A549 (cell line): ENCODE data around the gene WDR5B. TPM values are rescaled to one million over a fixed set of nuclear protein-coding genes. Genes with fewer than 3 reads are reported as not detected.

Source experiments
- ATAC-seq, 2 experiments: fragments of 200-7000 bp in 1 of 2; fragments of >200 bp in 1 of 2; cut with Nextera tagmentation in 1 of 2; cut with Tn5 transposase in 1 of 2; 3 replicates each; pipeline versions ENCODE4 v1.8.0 to v1.9.1; 2018 to 2020; ENCODE audit warnings: mild to moderate bottlenecking in 1 of 2, moderate library complexity in 1 of 2
- CTCF ChIA-PET: fragments of 300-600 bp; sonication (Branson Sonifier 250); formaldehyde crosslinking; extraction: SDS; loops from one replicate; lab custom pipeline; 2021; ENCODE audit warnings: antibody characterized with exemption, inconsistent platforms; lab: Yijun Ruan, JAX
- POLR2A ChIA-PET: fragments of 350-600 bp; formaldehyde crosslinking; extraction: SDS; loops from one replicate; lab custom pipeline; 2021; ENCODE audit warnings: antibody characterized with exemption, inconsistent platforms; lab: Yijun Ruan, JAX
- DNase-seq, 2 experiments: peaks; one replicate each; pipeline versions ENCODE4 v3.0.0 to v3.0.0-alpha.2; 2011 to 2016; ENCODE audit warnings: low read depth in 1 of 2, low spot score in 1 of 2
- FAIRE-seq: peaks from 2 replicates; lab custom pipeline; 2011; peaks lifted over from hg19 to GRCh38; lab: Jason Lieb, UNC
- H3K27ac ChIP-seq, 2 experiments: fragments of >200 bp; sonication (Bioruptor Twin); formaldehyde crosslinking; 3 replicates each; pipeline ENCODE4 v1.5.1; 2016 to 2017
- H3K4me1 ChIP-seq: fragments of >200 bp; sonication (Bioruptor Twin); formaldehyde crosslinking; 3 replicates; pipeline ENCODE4 v1.6.1; 2016
- H3K4me2 ChIP-seq: fragments of >200 bp; sonication (Bioruptor Twin); formaldehyde crosslinking; 3 replicates; pipeline ENCODE4 v1.6.1; 2016
- H3K4me3 ChIP-seq: fragments of >200 bp; sonication (Bioruptor Twin); formaldehyde crosslinking; 3 replicates; pipeline ENCODE4 v1.5.1; 2016
- H3K9me3 ChIP-seq: fragments of >200 bp; sonication (Bioruptor Twin); formaldehyde crosslinking; 3 replicates; pipeline ENCODE4 v1.6.1; 2016
- ATOH8 ChIP-seq: fragments of 250-450 bp; sonication (Bioruptor Pico); IDR thresholded peaks from 2 replicates; pipeline ENCODE4 v1.5.0; 2020; ENCODE audit warnings: low read depth, mild to moderate bottlenecking, moderate library complexity
- BHLHE40 ChIP-seq: IDR thresholded peaks from 2 replicates; pipeline ENCODE4 v1.6.1; 2012; ENCODE audit warnings: low read depth, low read length, inconsistent platforms
- CBX2 ChIP-seq: fragments of 200-600 bp; sonication (generic); IDR thresholded peaks from 2 replicates; pipeline ENCODE4 v1.6.1; 2016; ENCODE audit warnings: low read depth, mild to moderate bottlenecking, borderline replicate concordance
- CTCF ChIP-seq: fragments of >200 bp; sonication (Bioruptor Twin); formaldehyde crosslinking; IDR thresholded peaks from 3 replicates; pipeline ENCODE4 v1.5.1; 2016
- ELK1 ChIP-seq: fragments of 150-350 bp; IDR thresholded peaks from 2 replicates; pipeline ENCODE4 v1.6.1; 2014; ENCODE audit warnings: low read depth, mild to moderate bottlenecking, low read length
- EP300 ChIP-seq, 2 experiments: fragments of >200 bp; sonication (Bioruptor Twin); formaldehyde crosslinking; IDR thresholded peaks; 2 replicates in 1 of 2; 3 replicates in 1 of 2; pipeline ENCODE4 v1.6.1; 2016 to 2017
- FOSL2 ChIP-seq, 2 experiments: fragments of 450-650 bp in 1 of 2; fragments of >200 bp in 1 of 2; sonication (Bioruptor Twin) in 1 of 2; formaldehyde crosslinking; IDR thresholded peaks; 2 replicates each; pipeline versions ENCODE4 v1.5.0 to v1.6.1; 2016 to 2020; ENCODE audit warnings: mild to moderate bottlenecking in 1 of 2, moderate library complexity in 1 of 2
- GATA3 ChIP-seq: IDR thresholded peaks from 2 replicates; pipeline ENCODE4 v1.6.1; 2012; ENCODE audit warnings: borderline replicate concordance
- HDAC2 ChIP-seq: fragments of 200-600 bp; sonication (generic); IDR thresholded peaks from 2 replicates; pipeline ENCODE4 v1.6.1; 2016
- HES2 ChIP-seq: fragments of >200 bp; sonication (Bioruptor Twin); formaldehyde crosslinking; IDR thresholded peaks from 2 replicates; pipeline ENCODE4 v1.6.1; 2016
- HOXB13 ChIP-seq: fragments of 250-450 bp; sonication (Bioruptor Pico); IDR thresholded peaks from 2 replicates; pipeline ENCODE4 v1.5.0; 2020; ENCODE audit warnings: low read depth, mild to moderate bottlenecking, moderate library complexity
- HOXB5 ChIP-seq: fragments of 250-450 bp; sonication (Bioruptor Pico); IDR thresholded peaks from 2 replicates; pipeline ENCODE4 v1.5.0; 2020; ENCODE audit warnings: mild to moderate bottlenecking, moderate library complexity
- JUN ChIP-seq, 2 experiments: fragments of >200 bp; sonication (Bioruptor Twin); formaldehyde crosslinking; IDR thresholded peaks; 2 replicates in 1 of 2; 3 replicates in 1 of 2; pipeline ENCODE4 v1.6.1; 2016 to 2017
- MAFK ChIP-seq: fragments of 450-650 bp; IDR thresholded peaks from 2 replicates; pipeline ENCODE4 v1.6.1; 2014; ENCODE audit not compliant: partially characterized antibody
- NFE2L2 ChIP-seq: fragments of 150-350 bp; conservative IDR thresholded peaks from 2 replicates; pipeline ENCODE4 v1.6.1; 2014; ENCODE audit warnings: low read length
- NPAS2 ChIP-seq: fragments of 250-450 bp; sonication (Bioruptor Pico); IDR thresholded peaks from 2 replicates; pipeline ENCODE4 v1.8.0; 2022; ENCODE audit warnings: mild to moderate bottlenecking, moderate library complexity, borderline replicate concordance
- PHF8 ChIP-seq: fragments of 200-600 bp; sonication (generic); IDR thresholded peaks from 2 replicates; pipeline ENCODE4 v1.6.1; 2016; ENCODE audit warnings: low read depth, mild to moderate bottlenecking, antibody characterized with exemption, moderate library complexity, borderline replicate concordance
- POLR2A ChIP-seq: IDR thresholded peaks from 2 replicates; pipeline ENCODE4 v1.6.1; 2012; ENCODE audit warnings: mild to moderate bottlenecking, low read length
- POLR2AphosphoS2 ChIP-seq: conservative IDR thresholded peaks from 2 replicates; pipeline ENCODE4 v1.6.1; 2012; ENCODE audit warnings: low read length, improper control_type of control experiment, inconsistent platforms
- RAD21 ChIP-seq, 2 experiments: fragments of >200 bp in 1 of 2; sonication (Bioruptor Twin) in 1 of 2; formaldehyde crosslinking in 1 of 2; IDR thresholded peaks in 1 of 2; conservative IDR thresholded peaks in 1 of 2; 2 replicates in 1 of 2; 3 replicates in 1 of 2; pipeline ENCODE4 v1.6.1; 2012 to 2018; ENCODE audit warnings: inconsistent platforms in 1 of 2
- RNF2 ChIP-seq: fragments of 200-600 bp; sonication (generic); IDR thresholded peaks from 2 replicates; pipeline ENCODE4 v1.6.1; 2016; ENCODE audit warnings: low read depth, mild to moderate bottlenecking, antibody characterized with exemption, moderate library complexity, borderline replicate concordance
- TFCP2L1 ChIP-seq: fragments of 250-450 bp; sonication (Bioruptor Pico); IDR thresholded peaks from 2 replicates; pipeline ENCODE4 v1.5.0; 2021; ENCODE audit warnings: mild to moderate bottlenecking
- ZSCAN20 ChIP-seq: fragments of 250-450 bp; sonication (Bioruptor Pico); IDR thresholded peaks from 2 replicates; pipeline ENCODE4 v1.8.0; 2022; ENCODE audit warnings: mild to moderate bottlenecking, moderate library complexity
- WGBS: methylation state at CpG from one replicate; pipeline ENCODE4 v1.1.6; 2017; ENCODE audit errors: missing lambda C conversion rate; 5-methylcytosine and 5-hydroxymethylcytosine counted together
- polyA plus RNA-seq, 4 experiments: library from polyadenylated mRNA; depleted of rRNA in 3 of 4; stranded (reverse); fragments of >200 nt; fragmentation: RNase III in 1 of 4; extraction: RNeasy Plus Mini Kit Qiagen cat#74134 plus additional on column Dnase treatment in 1 of 4; gene quantifications; 2 replicates in 3 of 4; 3 replicates in 1 of 4; pipeline ENCODE4 v1.2.3, GENCODE V29; 2011 to 2017

WDR5B gene
- polyA plus RNA-seq, 2 of the 4 experiments (the other 2 are of a cell fraction) = 5.9 to 10.2 TPM

GRCh38 chr3:122406198-122406597 is 9.7 kb downstream of the WDR5B start:
- TF ChIP-seq NPAS2 (CRISPR knock-in tag) (no peak), RAD21 (conservative IDR thresholded peaks at IDR 0.05 in 1 of 2, IDR thresholded peaks at IDR 0.05 in 1 of 2) (no peak), ELK1 (no peak), GATA3 (no peak), HOXB13 (CRISPR knock-in tag) (no peak), FOSL2 (IDR thresholded peaks at IDR 0.05) (no peak), FOSL2 (CRISPR knock-in tag; IDR thresholded peaks at IDR 0.05) (no peak), ZSCAN20 (CRISPR knock-in tag) (no peak), CBX2 (no peak), POLR2AphosphoS2 (no peak), POLR2A (no peak), HOXB5 (CRISPR knock-in tag) (no peak), CTCF (no peak), BHLHE40 (no peak), JUN (IDR thresholded peaks at IDR 0.05) (no peak)
- no peak for FAIRE-seq
- WGBS = 83% methylated on average over 4 of the region's 4 CpGs
- CTCF ChIA-PET = interaction anchor here (1.0 to 3.7 kb wide), 2 partner anchors 13 to 797 kb away, joined by 3 to 12 read pairs; no protein-coding TSS in a partner anchor
- H3K4me1 ChIP-seq = peaks cover 5% of the 10 kb centered on the region; the same call in 1 of the 3 replicates
- no peak overlapping the region for H3K4me3 ChIP-seq
- no peak for ATAC-seq
- no peaks in the 10 kb centered on the region for H3K9me3 ChIP-seq
- H3K27ac ChIP-seq = no peak overlapping the region
- DNase-seq = no peak
- no peak overlapping the region for H3K4me2 ChIP-seq
- POLR2A ChIA-PET = no interaction called here

GRCh38 chr3:122405015-122405414 is 10.8 kb downstream of the WDR5B start:
- DNase-seq (no peak), FAIRE-seq (no peak), ATAC-seq (no peak)
- Histone ChIP-seq H3K27ac (no peak overlapping the region), H3K4me3 (no peak overlapping the region), H3K4me1 (no peaks in the 10 kb centered on the region), H3K9me3 (no peaks in the 10 kb centered on the region), H3K4me2 (no peak overlapping the region)
- TF ChIP-seq EP300 (IDR thresholded peaks at IDR 0.05) = no peak
- no peak for TF ChIP-seq HDAC2
- TF ChIP-seq ATOH8 (CRISPR knock-in tag) = no peak
- no peak for TF ChIP-seq TFCP2L1
- TF ChIP-seq PHF8 = no peak
- no peak for TF ChIP-seq CBX2
- no peak for TF ChIP-seq NPAS2 (CRISPR knock-in tag)
- TF ChIP-seq RAD21 (conservative IDR thresholded peaks at IDR 0.05 in 1 of 2, IDR thresholded peaks at IDR 0.05 in 1 of 2) = no peak
- no peak for TF ChIP-seq RNF2
- TF ChIP-seq MAFK = no peak
- no peak for TF ChIP-seq NFE2L2
- no peak for TF ChIP-seq HES2
- POLR2A ChIA-PET = interaction anchor here (1.1 kb wide), 1 partner anchor 11 kb away, joined by 4 read pairs; the partner anchor contains the start of gene WDR5B
- WGBS = 74% methylated on average over 2 of the region's 3 CpGs
- CTCF ChIA-PET = interaction anchor here (3.7 kb wide), 1 partner anchor 12 kb away, joined by 12 read pairs; no protein-coding TSS in a partner anchor
